OCI-LY3 (cell line): ENCODE results near the gene SEMA5A.

Experiments
- CTCF ChIP-seq: fragments of 200-600, 300-600 bp; sonication (generic); IDR thresholded peaks from 2 replicates; pipeline ENCODE4 v1.5.1; 2014; ENCODE audit warnings: antibody characterized with exemption, low read length, low read depth
- EZH2phosphoT487 ChIP-seq: fragments of 200-600 bp; shearing (Covaris generic); IDR thresholded peaks from 2 replicates; pipeline ENCODE4 v1.6.1; 2018; ENCODE audit warnings: antibody characterized with exemption, mixed run types, low read depth

- TF ChIP-seq CTCF (no peak), EZH2phosphoT487 (no peak)
These were observed 207.1 kb downstream of the SEMA5A start for GRCh38 chr5:9338796-9339195.
